ENCODE data around the gene CISD1. TPM values are rescaled to one million over a fixed set of nuclear protein-coding genes. Genes with fewer than 3 reads are reported as not detected.

The CISD1 gene
- polyA plus RNA-seq, 5 donors = 19.1 to 26.3 (median 22.4) TPM

- no peak for DNase-seq
These were observed 6.2 kb upstream of the CISD1 start for GRCh38 chr10:58262766-58263165.

- no peak for DNase-seq
These were observed 4.2 kb upstream of the CISD1 start for GRCh38 chr10:58264780-58265179.

GRCh38 chr10:58265249-58265648 lies 3.7 kb upstream of the CISD1 start:
- DNase-seq = no peak

GRCh38 chr10:58266003-58266825 lies 2.7 kb upstream of the CISD1 start:
- peak; percentile 36 to 55 for DNase-seq

GRCh38 chr10:58266826-58267712 lies 1.9 kb upstream of the CISD1 start:
- peak; percentile 69 to 73 for DNase-seq

- DNase-seq = peak; percentile 91 to 93
These were observed 1.1 kb upstream of the CISD1 start, which contains the start of gene IPMK for GRCh38 chr10:58267713-58268453. Gene IPMK (minus strand): TSS chr10:58267894. CDS start chr10:58267611, 283 bp downstream.

GRCh38 chr10:58268454-58268945 lies 462 bp upstream of the CISD1 start:
- no peak for DNase-seq

GRCh38 chr10:58269782-58270290 lies 874 bp downstream of the CISD1 start:
- DNase-seq = no peak

- DNase-seq = no peak
These were observed 6.3 kb downstream of the CISD1 start for GRCh38 chr10:58275261-58275660.

- DNase-seq = no peak
These were observed 6.9 kb downstream of the CISD1 start for GRCh38 chr10:58275908-58276307.

- no peak for DNase-seq
These were observed 9.5 kb downstream of the CISD1 start for GRCh38 chr10:58278274-58278961.

GRCh38 chr10:58278962-58279307 lies 10.0 kb downstream of the CISD1 start:
- no peak for DNase-seq

- DNase-seq = no peak
These were observed 11.5 kb downstream of the CISD1 start for GRCh38 chr10:58280477-58280876.

- no peak for DNase-seq
These were observed 12.3 kb downstream of the CISD1 start for GRCh38 chr10:58281092-58281752.

- no peak for DNase-seq
These were observed 13.7 kb downstream of the CISD1 start for GRCh38 chr10:58282615-58283014.

- peak; percentile 24 to 32 for DNase-seq
These were observed 22.7 kb downstream of the CISD1 start for GRCh38 chr10:58291538-58292174.

- no peak for DNase-seq
These were observed 25.0 kb downstream of the CISD1 start for GRCh38 chr10:58293989-58294388.

- DNase-seq = peak in 1 of 2 donors; percentile 42
These were observed 30.6 kb downstream of the CISD1 start for GRCh38 chr10:58299580-58299979.

GRCh38 chr10:58300676-58301075 lies 31.7 kb downstream of the CISD1 start:
- no peak for DNase-seq

GRCh38 chr10:58302254-58302653 lies 33.3 kb downstream of the CISD1 start:
- no peak for DNase-seq

All from right lung (tissue), 5 donors.